OCI-LY7 (cell line): ENCODE results near the gene CA14.

Experiments
- EZH2phosphoT487 ChIP-seq: fragments of 200-600 bp; sonication (generic); IDR thresholded peaks from 2 replicates; pipeline ENCODE4 v1.6.1; 2018; ENCODE audit warnings: low read depth, borderline replicate concordance, mild to moderate bottlenecking, mixed run types, antibody characterized with exemption, low read length, moderate library complexity, mixed read lengths
- TF ChIP-seq, protein P1 (sequence below): fragments of 200-600 bp; sonication (generic); conservative IDR thresholded peaks from 2 replicates; pipeline ENCODE4 v1.5.1; 2014; ENCODE audit warnings: mild to moderate bottlenecking, antibody characterized with exemption, low read length, moderate library complexity, mixed read lengths

- TF ChIP-seq, protein P1, sequence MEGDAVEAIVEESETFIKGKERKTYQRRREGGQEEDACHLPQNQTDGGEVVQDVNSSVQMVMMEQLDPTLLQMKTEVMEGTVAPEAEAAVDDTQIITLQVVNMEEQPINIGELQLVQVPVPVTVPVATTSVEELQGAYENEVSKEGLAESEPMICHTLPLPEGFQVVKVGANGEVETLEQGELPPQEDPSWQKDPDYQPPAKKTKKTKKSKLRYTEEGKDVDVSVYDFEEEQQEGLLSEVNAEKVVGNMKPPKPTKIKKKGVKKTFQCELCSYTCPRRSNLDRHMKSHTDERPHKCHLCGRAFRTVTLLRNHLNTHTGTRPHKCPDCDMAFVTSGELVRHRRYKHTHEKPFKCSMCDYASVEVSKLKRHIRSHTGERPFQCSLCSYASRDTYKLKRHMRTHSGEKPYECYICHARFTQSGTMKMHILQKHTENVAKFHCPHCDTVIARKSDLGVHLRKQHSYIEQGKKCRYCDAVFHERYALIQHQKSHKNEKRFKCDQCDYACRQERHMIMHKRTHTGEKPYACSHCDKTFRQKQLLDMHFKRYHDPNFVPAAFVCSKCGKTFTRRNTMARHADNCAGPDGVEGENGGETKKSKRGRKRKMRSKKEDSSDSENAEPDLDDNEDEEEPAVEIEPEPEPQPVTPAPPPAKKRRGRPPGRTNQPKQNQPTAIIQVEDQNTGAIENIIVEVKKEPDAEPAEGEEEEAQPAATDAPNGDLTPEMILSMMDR = no peak
- no peak for TF ChIP-seq EZH2phosphoT487
Measured at GRCh38 chr1:150234309-150234565, 23.3 kb upstream of the CA14 start.
